HG02571 (cell line): Measurements from ENCODE around the gene PSMD12.
"Not testable (repeated sequence)": the region's sequence is repeated elsewhere in the genome, so short reads cannot be mapped to it uniquely, and the experiment has no call there.

Experiments used
- ATAC-seq: cut with Tn5 transposase; IDR thresholded peaks from one replicate; pipeline ENCODE4 v1.9.1; 2021; ENCODE audit warnings: mild to moderate bottlenecking, moderate library complexity; ENCODE audit not compliant: unreplicated experiment

PSMD12 gene

DNA sequence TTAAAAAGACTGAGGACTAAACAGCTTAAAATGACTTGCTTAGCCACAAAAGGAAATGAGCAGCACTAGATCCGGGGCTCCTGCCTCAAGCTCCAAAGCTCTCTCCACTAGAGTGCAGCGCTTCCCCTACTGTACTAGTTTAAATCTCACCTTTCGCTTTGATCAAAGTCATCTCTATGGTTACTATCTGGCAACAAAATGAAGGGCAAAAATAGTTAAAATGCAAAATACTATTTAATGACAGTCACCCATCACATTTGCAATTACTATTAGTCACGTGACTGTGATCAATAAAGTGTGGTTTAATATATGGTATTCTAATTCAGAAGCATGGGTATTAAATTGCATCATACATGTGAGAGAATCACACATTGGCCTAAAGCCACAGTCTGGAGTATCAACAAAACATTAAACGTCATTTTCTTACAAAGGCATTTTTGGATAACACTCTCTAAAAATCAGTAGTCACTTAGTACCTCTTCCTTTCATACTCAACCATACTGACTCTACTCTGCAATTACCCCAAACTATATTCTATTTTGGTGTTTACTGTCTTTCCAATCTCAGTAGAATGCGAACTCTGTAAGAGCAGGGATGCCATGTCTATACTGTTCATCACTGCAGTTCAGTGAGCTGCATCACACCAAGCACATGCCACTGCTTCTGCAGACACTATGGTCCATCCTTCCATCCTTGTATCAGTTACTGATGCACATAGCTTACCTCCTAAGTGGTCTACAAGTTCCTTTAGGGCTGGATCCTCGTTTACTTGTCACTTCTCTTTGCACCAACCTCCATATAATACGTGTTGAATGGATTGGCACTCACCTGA, 6.2 kb downstream of the PSMD12 start:
- no peak for ATAC-seq

DNA sequence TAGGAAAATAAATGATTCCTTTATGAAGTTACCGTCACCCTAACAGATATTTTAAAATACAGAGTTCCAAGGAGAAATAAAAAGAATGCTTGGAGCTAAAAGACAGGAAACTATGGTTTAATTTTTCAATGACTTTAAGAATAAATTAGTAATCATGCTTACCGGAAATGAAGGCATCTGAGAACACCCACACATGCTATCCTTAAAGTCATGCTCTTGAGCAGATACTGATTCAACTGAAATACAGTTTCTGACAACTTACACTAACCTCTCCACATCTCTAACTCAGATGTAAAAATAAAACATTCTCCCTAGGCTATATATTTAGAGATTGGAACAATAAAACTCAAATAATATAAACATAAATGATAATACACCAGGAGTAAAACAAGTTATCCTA, 7.8 kb downstream of the PSMD12 start:
- no peak for ATAC-seq

DNA sequence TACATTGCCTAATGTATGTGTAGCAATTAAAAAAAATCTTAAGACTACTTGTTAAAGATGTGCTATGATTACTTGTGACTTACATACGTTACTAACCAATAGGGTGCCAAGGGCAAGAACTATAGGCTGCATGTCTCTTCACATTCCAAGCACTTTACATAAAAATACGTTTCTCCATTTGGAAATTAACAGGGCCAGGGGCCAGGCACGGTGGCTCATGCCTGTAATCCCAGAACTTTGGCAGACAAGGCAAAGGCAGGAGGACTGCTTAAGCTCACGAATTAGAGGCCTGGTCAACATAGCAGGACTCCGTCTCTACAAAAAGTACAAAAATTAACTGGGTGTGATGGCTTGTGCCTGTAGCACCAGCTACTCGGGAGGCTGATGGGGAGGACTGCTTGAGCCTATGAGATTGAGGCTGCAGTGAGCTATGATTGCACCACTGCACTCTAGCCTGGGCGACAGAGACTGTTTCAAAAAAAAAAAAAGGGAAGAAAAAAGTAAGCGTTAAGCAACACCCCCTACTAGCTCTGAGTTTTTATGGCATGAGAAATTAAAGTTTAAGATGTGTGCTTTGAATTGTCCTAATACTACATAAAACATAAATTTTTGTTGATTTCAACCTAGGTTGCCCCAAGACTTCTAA, 12.3 kb downstream of the PSMD12 start:
- ATAC-seq, result no peak

DNA sequence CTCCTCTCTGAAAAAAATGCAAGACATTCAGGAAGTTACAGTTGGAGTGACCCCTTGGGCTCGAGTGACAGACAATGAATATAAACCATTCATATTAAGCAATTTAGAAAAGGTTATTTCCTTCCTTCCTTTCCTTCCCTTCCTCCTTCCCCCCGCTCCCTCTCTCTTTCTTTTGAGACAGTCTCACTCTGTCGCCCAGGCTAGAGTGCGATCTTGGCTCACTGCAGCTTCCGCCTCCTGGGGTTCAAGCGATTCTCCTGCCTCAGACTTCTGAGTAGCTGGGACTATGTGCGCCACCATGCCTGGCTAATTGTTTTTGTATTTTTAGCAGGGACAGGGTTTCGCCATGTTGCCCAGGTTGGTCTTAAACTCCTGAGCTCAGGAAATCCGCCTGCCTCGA, 13.2 kb downstream of the PSMD12 start:
- no peak for ATAC-seq

DNA sequence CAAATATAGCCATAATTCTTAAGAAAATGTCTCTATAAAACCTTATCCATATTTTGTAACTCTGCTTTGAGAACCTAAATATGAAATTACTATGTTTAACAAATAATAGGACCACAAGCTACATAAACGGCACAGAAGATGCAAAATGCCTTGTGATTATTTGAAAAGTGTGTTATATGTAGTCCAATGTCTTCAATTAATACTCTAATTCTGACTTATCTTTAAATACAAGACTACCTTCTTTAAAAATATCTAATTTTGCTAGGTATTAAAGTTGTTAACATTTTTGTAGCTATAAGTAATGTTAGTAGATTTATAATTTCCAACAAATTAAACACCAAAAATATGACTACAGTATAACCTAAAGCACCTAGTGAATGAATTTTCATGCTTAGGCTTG, 17.0 kb downstream of the PSMD12 start:
- no peak for ATAC-seq

DNA sequence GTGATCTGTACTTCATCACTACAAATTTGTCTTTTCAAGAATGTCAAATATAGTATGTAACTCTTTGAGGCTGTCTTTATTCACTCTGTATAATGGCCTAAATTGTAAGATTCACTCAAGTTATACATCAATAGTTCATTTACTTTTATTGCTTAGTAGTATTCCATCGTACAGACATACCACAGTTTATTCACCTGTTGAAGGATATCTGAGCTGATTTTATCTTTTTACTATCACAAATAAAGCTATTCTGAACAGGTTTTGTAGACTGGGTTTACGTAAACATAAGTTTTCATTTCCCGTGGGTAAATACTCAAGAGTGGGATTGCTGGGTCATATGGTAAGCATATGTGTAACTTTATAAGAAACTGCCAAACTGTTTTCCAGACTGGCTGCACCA, 18.6 kb downstream of the PSMD12 start:
- no peak for ATAC-seq

DNA sequence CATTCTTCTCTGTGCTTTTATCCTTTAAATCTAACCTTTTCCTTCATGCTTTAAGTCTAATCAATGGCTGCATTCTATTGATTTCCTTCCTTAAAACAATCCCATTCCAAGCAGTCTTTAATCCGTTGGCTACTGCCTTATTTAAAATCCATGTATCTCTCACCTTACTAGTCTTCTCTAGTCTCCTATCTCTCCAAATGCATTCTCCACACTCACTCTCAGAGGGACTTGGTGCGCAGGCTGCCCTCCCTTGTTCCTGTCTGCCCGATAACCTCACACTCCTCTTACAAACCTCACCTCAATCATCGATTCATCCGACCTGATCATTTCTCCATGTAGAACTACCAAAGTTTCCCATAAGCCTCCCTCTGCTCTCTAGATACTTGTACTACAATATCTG, 23.1 kb downstream of the PSMD12 start:
- no peak for ATAC-seq

DNA sequence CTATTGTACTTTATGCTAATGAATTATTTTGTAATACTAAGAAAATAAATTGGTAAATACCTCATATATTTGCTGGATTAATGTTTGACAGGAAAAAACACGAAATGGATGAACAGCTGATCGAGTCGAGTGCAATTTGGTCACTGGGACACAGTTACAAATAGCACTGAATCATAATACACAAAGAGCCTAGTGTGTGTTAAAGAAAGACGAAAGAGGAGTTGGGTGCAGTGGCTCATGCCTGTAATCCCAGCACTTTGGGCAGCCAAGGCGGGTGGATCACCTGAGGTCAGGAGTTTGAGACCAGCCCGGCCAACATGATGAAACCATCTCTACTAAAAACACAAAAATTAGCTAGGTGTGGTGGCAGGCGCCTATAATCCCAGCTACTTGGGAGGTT, 28.0 kb downstream of the PSMD12 start:
- not testable (repeated sequence) for ATAC-seq

DNA sequence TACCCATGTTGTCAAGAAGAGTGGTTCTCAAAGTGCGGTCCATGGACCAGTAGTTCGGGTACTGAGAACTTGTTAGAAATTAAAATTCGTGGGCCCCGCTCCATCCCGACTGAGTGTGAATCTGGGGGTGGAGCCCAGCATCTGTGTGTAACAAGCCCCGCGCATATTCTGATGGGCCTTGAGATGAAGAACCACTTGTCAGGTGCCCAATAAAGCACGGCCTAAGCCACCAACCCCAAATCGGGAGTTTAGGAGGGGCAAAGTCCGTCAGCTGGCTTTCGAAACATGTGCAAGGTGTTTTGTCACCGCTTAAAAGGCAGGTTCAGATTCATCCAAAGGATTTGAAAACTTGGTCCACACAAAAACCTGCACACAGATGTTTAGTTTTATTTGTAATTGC, 29.5 kb downstream of the PSMD12 start:
- ATAC-seq, result no peak

DNA sequence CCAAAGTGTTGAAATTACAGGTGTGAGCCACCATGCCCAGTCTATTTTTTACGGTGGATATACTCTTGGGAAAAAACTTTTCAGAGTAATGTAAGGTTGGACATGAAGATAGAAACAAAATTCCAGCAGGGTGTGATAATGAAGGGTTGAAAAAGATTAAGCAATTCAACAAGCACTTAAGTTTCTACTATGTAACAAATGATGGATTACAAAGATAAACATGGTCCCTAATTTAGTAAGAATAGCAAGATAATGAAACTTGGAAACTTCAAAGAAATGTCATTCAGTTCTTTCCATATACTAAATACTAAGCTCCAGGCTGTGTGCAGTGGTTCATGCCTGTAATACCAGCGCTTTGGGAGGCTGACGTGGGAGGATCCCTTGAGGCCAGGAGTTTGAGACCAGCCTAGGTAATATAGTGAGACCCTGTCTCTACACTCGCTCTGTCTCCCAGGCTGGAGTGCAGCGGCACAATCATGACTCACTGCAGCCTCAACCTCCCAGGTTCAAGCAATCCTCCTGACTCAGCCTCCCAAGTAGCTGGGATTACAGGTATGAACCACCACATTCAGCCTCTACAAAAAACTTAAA, 31.0 kb downstream of the PSMD12 start:
- ATAC-seq, result no peak

DNA sequence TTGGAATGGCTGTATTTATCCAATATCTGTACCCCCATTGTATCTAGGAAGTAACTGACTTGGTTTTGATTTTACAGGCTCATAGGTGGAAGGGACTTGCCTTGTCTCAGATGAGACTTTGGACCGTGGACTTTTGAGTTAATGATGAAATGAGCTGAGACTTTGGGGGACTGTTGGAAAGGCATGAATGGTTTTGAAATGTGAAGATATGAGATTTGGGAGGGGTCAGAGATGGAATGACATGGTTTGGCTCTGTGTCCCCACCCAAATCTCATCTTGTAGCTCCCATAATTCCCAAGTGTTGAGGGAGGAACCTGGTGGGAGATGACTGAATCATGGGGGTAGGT, 34.2 kb downstream of the PSMD12 start:
- ATAC-seq, result not testable (repeated sequence)

DNA sequence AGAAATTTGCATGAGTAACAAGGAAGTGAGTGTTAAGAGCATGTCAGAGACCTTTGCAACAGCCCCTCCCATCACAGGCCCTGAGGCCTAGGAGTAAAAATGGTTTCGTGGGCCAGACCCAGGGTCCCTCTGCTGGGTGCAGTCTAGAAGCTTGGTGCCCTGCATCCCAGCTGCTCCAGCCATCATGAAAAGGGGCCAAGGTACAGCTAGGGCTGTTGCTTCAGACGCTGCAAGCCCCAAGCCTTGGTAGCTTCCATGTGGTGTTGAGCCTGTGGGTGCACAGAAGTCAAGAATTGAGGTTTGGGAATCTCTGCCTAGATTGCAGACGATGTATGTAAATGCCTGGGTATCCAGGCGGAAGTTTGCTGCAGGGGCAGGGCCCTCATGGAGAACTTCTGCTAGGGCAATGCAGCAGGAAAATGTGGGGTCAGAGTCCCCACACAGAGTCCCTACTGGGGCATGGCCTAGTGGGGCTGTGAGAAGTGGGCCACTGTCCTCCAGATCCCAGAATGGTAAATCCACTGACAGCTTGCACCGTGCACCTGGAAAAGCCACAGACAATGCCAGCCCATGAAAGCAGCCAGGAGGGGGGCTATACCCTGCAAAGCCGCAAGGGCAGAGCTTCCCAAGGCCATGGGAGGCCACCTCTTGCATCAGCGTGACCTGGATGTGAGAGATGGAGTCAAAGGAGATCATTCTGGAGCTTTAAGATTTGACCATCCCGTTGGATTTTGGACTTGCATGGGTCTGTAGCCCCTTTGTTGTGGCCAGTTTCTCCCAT, 34.8 kb downstream of the PSMD12 start:
- ATAC-seq, result not testable (repeated sequence)

DNA sequence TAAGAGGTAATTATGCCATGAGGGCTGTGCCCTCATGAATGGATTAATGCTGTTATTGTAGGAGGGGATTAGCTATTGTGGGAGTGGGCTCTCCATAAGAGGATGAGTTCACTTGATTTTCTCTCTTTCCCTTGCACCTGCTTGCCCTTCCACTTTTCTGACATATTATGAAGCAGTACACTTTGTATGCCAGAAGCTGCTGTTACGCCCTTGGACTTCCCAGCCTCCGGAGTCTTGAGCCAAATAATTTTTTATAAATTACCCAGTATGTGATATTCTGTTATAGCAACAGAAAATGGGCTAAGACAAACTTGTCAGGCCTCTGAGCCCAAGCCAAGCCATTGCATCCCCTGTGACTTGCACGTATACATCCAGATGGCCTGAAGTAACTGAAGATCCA, 38.4 kb downstream of the PSMD12 start:
- no peak for ATAC-seq

DNA sequence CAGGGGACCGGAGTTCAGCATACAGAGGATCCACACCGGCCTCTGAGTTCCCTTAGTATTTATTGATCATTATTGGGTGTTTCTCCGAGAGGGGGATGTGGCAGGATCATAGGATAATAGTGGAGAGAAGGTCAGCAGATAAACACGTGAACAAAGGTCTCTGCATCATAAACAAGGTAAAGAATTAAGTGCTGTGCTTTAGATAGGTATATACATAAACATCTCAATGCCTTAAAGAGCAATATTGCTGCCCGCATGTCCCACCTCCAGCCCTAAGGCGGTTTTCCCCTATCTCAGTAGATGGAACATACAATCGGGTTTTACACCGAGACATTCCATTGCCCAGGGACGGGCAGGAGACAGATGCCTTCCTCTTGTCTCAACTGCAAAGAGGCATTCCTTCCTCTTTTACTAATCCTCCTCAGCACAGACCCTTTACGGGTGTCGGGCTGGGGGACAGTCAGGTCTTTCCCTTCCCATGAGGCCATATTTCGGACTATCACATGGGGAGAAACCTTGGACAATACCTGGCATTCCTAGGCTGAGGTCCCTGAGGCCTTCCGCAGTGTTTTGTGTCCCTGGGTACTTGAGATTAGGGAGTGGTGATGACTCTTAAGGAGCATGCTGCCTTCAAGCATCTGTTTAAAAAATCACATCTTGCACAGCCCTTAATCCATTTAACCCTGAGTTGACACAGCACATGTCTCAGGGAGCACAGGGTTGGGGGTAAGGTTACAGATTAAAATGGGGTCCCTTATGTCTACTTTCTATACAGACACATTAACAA, 39.2 kb downstream of the PSMD12 start:
- ATAC-seq, result not testable (repeated sequence)

DNA sequence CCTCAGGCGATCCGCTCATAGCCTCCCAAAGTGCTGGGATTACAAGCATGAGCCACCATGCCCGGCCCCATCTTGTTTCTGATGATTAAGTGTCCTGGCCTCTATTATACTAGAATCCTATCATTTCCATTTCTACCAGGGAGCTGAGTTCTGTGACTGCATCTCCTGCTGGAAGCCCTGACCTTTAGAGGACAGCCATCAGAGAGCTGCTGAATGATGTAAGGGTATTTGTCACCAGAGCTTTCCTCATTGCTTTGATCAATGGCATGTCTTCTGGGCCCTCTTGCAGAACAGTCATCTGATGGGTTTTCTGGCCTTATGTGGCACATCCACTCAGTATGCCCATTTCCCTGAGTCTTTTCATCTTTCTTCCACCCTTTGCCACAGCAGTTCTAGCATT, 39.9 kb downstream of the PSMD12 start:
- ATAC-seq, result no peak

DNA sequence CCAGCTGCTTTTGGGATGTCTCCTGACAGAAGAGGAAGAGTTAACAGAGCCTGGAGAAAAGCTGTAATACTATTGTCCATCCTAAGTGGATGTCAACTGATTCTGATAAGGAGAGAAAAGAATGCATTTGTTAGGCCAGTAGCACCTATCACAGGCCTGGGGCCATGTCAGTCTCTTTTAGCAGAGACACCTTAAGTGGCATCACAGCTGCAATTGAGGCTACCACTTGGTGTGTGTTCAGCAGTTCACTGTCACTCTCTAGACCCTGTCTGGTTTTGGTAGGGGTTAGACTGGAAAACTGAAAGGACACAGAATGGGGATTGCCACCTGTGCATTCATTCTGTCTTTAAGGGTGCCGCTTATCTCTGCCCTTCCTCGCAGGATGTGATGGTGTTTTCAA, 42.0 kb downstream of the PSMD12 start:
- ATAC-seq, result no peak

DNA sequence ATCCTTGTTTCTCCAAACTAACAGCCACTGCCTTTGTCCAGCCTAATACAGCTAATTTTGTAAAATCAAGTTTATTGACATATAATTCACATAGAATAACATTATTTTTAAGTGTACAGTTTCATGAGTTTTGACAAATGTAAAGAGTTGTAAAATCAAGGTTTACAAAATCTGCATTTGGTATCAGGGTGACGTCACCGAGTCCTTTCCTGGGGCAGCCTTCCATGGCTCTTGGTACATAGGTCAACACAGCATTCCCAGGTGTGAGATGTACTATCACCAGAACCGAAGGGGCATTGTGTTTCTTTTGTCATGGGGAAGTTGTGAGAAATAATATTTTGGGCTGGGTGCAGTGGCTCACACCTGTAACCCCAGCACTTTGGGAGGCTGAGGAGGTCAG, 42.9 kb downstream of the PSMD12 start:
- no peak for ATAC-seq

DNA sequence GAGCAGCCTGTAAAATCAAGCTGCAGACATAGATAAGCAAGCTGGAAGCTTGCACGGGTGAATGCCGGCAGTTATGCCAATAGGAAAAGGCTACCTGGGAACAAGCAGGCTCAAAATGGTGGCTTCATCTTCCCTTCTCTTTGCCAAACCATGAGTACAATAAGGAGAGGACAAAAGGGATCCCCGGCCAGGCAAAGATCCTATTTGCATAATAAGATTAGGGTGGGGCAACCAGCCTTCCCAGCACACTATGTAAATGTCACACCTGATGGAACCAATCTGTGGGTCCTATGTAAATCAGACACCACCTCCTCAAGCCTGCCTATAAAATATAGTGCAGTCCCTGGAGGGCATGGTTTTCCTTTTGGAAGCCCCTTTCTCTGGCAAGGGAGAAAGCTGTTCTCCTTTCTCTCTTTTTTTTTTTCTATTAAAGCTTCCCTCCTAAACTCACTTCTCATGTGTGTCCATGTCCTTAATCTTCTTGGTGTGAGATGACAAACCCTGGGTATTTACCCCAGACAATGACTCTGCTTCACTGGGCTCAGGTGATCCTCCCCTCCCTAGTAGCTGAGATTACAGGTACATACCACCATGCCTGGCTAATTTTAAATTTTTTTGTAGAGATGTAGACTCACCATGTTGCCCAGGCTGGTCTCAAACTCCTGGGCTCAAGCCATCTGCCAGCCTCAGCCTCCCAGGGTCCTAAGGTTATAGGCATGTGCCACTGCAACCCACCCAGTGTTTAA, 44.2 kb downstream of the PSMD12 start:
- no peak for ATAC-seq

DNA sequence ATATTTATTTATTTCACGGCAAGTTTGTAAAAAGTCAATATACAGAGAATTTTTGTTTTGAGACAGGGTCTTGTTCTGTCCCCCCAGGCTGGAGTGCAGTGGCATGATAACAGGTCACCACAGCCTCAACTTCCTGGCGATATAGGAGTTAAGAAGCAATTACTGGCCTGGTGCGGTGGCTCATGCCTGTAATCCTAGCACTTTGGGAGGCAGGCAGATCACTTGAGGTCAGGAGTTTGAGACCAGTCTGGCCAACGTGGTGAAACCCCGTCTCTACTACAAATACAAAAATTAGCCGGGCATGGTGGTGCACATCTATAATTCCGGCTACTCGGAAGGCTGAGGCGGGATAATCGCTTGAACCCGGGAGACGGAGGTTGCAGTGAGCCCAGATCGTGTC, 44.9 kb downstream of the PSMD12 start:
- not testable (repeated sequence) for ATAC-seq

DNA sequence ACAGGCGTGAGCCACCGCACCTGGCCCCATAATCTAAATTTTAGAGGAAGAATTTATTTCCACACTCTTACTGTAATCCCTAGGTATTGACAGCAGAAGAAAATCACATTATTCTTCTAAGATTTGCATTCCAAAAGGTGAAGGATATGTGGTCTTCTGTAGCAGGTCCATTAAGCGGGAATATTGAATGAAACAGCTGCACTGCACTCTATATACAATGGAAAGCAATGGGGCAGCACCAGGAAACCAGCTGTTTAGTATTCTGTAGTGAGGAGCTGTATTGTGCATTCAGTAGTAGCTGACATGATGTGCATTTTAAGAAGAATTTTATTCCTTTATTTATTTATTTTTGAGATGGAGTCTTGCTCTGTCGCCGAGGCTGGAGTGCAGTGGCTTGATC, 49.6 kb downstream of the PSMD12 start:
- ATAC-seq, result no peak
